K562 (cell line): ENCODE measurements around the gene BORCS8. TPM values are rescaled to one million over a fixed set of nuclear protein-coding genes. Genes with fewer than 3 reads are reported as not detected.

ENCODE experiments used
- ATAC-seq: fragments of 200-7000 bp; cut with Tn5 transposase; 3 replicates; pipeline ENCODE4 v1.9.1; 2020; ENCODE audit warnings: moderate library complexity
- BruUV-seq: library from RNA; stranded (reverse); fragments of 400-500 nt; replicated peaks from 2 replicates; lab custom pipeline; 2021; lab: Mats Ljungman, UMichigan
- CTCF ChIA-PET: fragments of 300-600 bp; formaldehyde crosslinking; extraction: SDS; loops from one replicate; lab custom pipeline; 2021; ENCODE audit warnings: low intra/inter-chr PET ratio; lab: Yijun Ruan, JAX
- POLR2A ChIA-PET: fragments of 300-600, 350-650 bp; sonication (Branson Sonifier 250); formaldehyde crosslinking; extraction: SDS; loops from one replicate; lab custom pipeline; 2021; ENCODE audit warnings: antibody characterized with exemption, inconsistent platforms; lab: Yijun Ruan, JAX
- DNase-seq, 4 experiments: peaks; one replicate each; pipeline versions ENCODE4 v3.0.0 to v3.0.0-alpha.2; 2011 to 2018; ENCODE audit warnings: low spot score in 3 of 4, mixed read lengths in 3 of 4; ENCODE audit errors: extremely low read depth in 1 of 4
- FAIRE-seq: peaks from 2 replicates; lab custom pipeline; 2011; peaks lifted over from hg19 to GRCh38; lab: Jason Lieb, UNC
- H2AFZ ChIP-seq: 2 replicates; pipeline ENCODE4 v1.6.0; 2011; ENCODE audit warnings: low read depth, low read length, control low read depth, inconsistent platforms
- H3K27ac ChIP-seq: fragments of 200-600 bp; 3 replicates; pipeline ENCODE4 v1.8.0; 2011; ENCODE audit warnings: low read depth, mild to moderate bottlenecking, control low read depth, inconsistent platforms, low read length, moderate library complexity, mixed read lengths; ENCODE audit errors: extremely low read depth
- H3K27me3 ChIP-seq, 2 experiments: fragments of 300-600 bp in 1 of 2; 2 replicates in 1 of 2; 3 replicates in 1 of 2; pipeline versions ENCODE4 v1.6.0 to v1.8.0; 2011; ENCODE audit warnings: inconsistent platforms in 2 of 2, low read length in 2 of 2, mild to moderate bottlenecking in 1 of 2, mixed read lengths in 1 of 2, moderate library complexity in 1 of 2; ENCODE audit not compliant: control insufficient read depth in 2 of 2, insufficient read depth in 2 of 2
- H3K36me3 ChIP-seq: fragments of 300-600 bp; 3 replicates; pipeline ENCODE4 v1.8.0; 2011; ENCODE audit warnings: mild to moderate bottlenecking, low read length, inconsistent platforms; ENCODE audit not compliant: control insufficient read depth, insufficient read depth
- H3K4me1 ChIP-seq, 2 experiments: fragments of 200-600 bp in 1 of 2; replicated peaks in 1 of 2; 2 replicates in 1 of 2; 3 replicates in 1 of 2; pipeline versions ENCODE4 v1.5.1 to v1.8.0; 2011; ENCODE audit warnings: inconsistent platforms in 2 of 2, low read length in 2 of 2, mild to moderate bottlenecking in 1 of 2, mixed read lengths in 1 of 2, moderate library complexity in 1 of 2; ENCODE audit not compliant: control insufficient read depth in 2 of 2, insufficient read depth in 2 of 2
- H3K4me2 ChIP-seq: 2 replicates; pipeline ENCODE4 v1.6.1; 2011; ENCODE audit warnings: low read length, control low read depth, inconsistent platforms, mixed read lengths; ENCODE audit not compliant: insufficient read depth
- H3K4me3 ChIP-seq: fragments of 200-600 bp; sonication (generic), shearing (Covaris generic); 2 replicates; pipeline ENCODE4 v1.5.1; 2016; ENCODE audit warnings: control low read depth, inconsistent platforms
- H3K79me2 ChIP-seq: fragments of 200-600 bp; 3 replicates; pipeline ENCODE4 v1.8.0; 2011; ENCODE audit warnings: low read length, inconsistent platforms; ENCODE audit not compliant: control insufficient read depth, insufficient read depth
- H3K9ac ChIP-seq, 2 experiments: 2 replicates each; pipeline versions ENCODE4 v1.6.0 to v1.6.1; 2011; ENCODE audit warnings: low read depth in 2 of 2, low read length in 2 of 2, control low read depth in 1 of 2, inconsistent platforms in 1 of 2, mild to moderate bottlenecking in 1 of 2, mixed read lengths in 1 of 2; ENCODE audit not compliant: insufficient read depth in 1 of 2
- H3K9me1 ChIP-seq: one replicate; pipeline ENCODE4 v1.6.0; 2011; ENCODE audit warnings: inconsistent platforms, mild to moderate bottlenecking, low read length, moderate library complexity; ENCODE audit not compliant: control insufficient read depth, insufficient read depth
- H3K9me3 ChIP-seq: replicated peaks from 2 replicates; pipeline ENCODE4 v1.5.1; 2011; ENCODE audit warnings: low read depth, low read length, inconsistent platforms; ENCODE audit not compliant: control insufficient read depth, insufficient read depth
- H4K20me1 ChIP-seq: replicated peaks from 2 replicates; pipeline ENCODE4 v1.6.1; 2011; ENCODE audit warnings: low read length, inconsistent platforms, mixed read lengths; ENCODE audit not compliant: control insufficient read depth, insufficient read depth
- BCL6 ChIP-seq: fragments of 250-450 bp; sonication (Bioruptor Pico); IDR thresholded peaks from 2 replicates; pipeline ENCODE4 v1.4.0; 2020
- CTCFL ChIP-seq: IDR thresholded peaks from 2 replicates; pipeline ENCODE4 v1.6.1; 2011; ENCODE audit warnings: borderline replicate concordance, low read depth, mild to moderate bottlenecking, moderate library complexity, low read length; ENCODE audit not compliant: insufficient read depth, poor library complexity, severe bottlenecking
- DEAF1 ChIP-seq: fragments of 450-650 bp; formaldehyde crosslinking; IDR thresholded peaks from 2 replicates; pipeline ENCODE4 v1.4.0; 2020; ENCODE audit warnings: mild to moderate bottlenecking, moderate library complexity
- RAD51 ChIP-seq: fragments of 450-650 bp; IDR thresholded peaks from 2 replicates; pipeline ENCODE4 v1.7.1; 2016; ENCODE audit warnings: low read depth, mild to moderate bottlenecking, borderline replicate concordance
- RCOR1 ChIP-seq, 2 experiments: IDR thresholded peaks; 2 replicates each; pipeline ENCODE4 v1.6.1; 2012; ENCODE audit warnings: low read depth in 2 of 2, low read length in 2 of 2, borderline replicate concordance in 1 of 2, improper control_type of control experiment in 1 of 2
- SAFB2 ChIP-seq: fragments of 200-400 bp; formaldehyde crosslinking; IDR thresholded peaks from 2 replicates; pipeline ENCODE4 v1.6.1; 2018; ENCODE audit warnings: borderline replicate concordance, low read length, low read depth, moderate library complexity; ENCODE audit not compliant: severe bottlenecking
- STAG1 ChIP-seq: sonication (generic); formaldehyde crosslinking; IDR thresholded peaks from 2 replicates; pipeline ENCODE4 v1.5.0; 2020; ENCODE audit warnings: missing genetic modification reagents, borderline replicate concordance
- ZNF407 ChIP-seq: fragments of 450-650 bp; IDR thresholded peaks from 2 replicates; pipeline ENCODE4 v1.6.1; 2016; ENCODE audit warnings: low read depth
- ZNF507 ChIP-seq: conservative IDR thresholded peaks from 2 replicates; pipeline ENCODE4 v1.6.1; 2017; ENCODE audit warnings: missing genetic modification characterization, missing compliant biosample characterization
- WGBS: fragments of 100-300 bp; shearing (Covaris generic); methylation state at CpG from one replicate; pipeline ENCODE4 v1.1.6; 2016; ENCODE audit warnings: low coverage, mixed read lengths; ENCODE audit not compliant: insufficient coverage; ENCODE audit errors: missing lambda C conversion rate; 5-methylcytosine and 5-hydroxymethylcytosine counted together
- in situ Hi-C: fragments of 300-500 bp; cut with MboI; formaldehyde crosslinking; loops from 4 replicates; pipeline ENCODE4 v1.15.0; 2018; ENCODE audit warnings: inconsistent platforms, mixed read lengths
- intact Hi-C: fragments of 100-400 bp; cut with micrococcal nuclease; formaldehyde crosslinking; loops from 2 replicates; pipeline ENCODE4 v1.14.2; 2022
- polyA plus RNA-seq, 8 experiments: library from polyadenylated mRNA; depleted of rRNA in 4 of 8; stranded (reverse) in 5 of 8; unstranded in 3 of 8; fragments of >200 nt; fragmentation: Nextera tagmentation in 2 of 8; fragmentation: Illumina TruSeq in 1 of 8; extraction: Ambion mirVana in 2 of 8; extraction: Trizol in 1 of 8; gene quantifications; 2 replicates each; pipeline versions ENCODE4 v1.2.1 to v1.2.3, GENCODE V29; 2011 to 2014; ENCODE audit warnings: inconsistent platforms in 1 of 8, missing spikeins in 1 of 8
- total RNA-seq, 7 experiments: library from RNA; depleted of rRNA in 6 of 7; stranded (reverse); fragments of >200 nt in 6 of 7; fragmentation: Illumina TruSeq in 2 of 7; extraction: Trizol in 2 of 7; gene quantifications; 2 replicates each; pipeline versions ENCODE4 v1.2.1 to v1.2.3, GENCODE V29; 2011 to 2021; ENCODE audit warnings: low replicate concordance in 1 of 7

Gene BORCS8
- total and polyA plus RNA-seq, 9 of the 15 experiments (the other 6 are each of a cell fraction or from before 2014, with no cell fraction given), result 4.6 to 33.6 (median 16.3) TPM

GRCh38 chr19:19132912-19133311 is 59.0 kb downstream of the BORCS8 start:
- intact Hi-C loops, result no loop called here
- Histone ChIP-seq H3K4me1 (peaks cover 15 to 37% of the 10 kb centered on the region in 2 experiments), H3K27ac (no peak overlapping the region), H3K36me3 (peaks cover 43% of the 10 kb centered on the region), H2AFZ (no peak overlapping the region), H3K79me2 (peaks cover 45% of the 10 kb centered on the region), H3K9me1 (no peaks in the 10 kb centered on the region), H3K4me3 (no peak overlapping the region), H3K27me3 (no peaks in the 10 kb centered on the region), H3K4me2 (no peak overlapping the region), H3K9me3 (no peaks in the 10 kb centered on the region), H4K20me1 (peaks cover 3% of the 10 kb centered on the region; the same call in 1 of the 2 replicates), H3K9ac (peak overlapping the region in 1 of 2 experiments; percentile 46; a peak in 2 of 4 replicates)
- in situ Hi-C loops, result no loop called here
- no TSS peak for BruUV-seq
- TF ChIP-seq ZNF407, result no peak
- no peak for TF ChIP-seq STAG1 (CRISPR knock-in tag)
- no peak for TF ChIP-seq RAD51
- TF ChIP-seq SAFB2, result no peak
- no peak for TF ChIP-seq BCL6 (CRISPR knock-in tag)
- TF ChIP-seq RCOR1 (IDR thresholded peaks at IDR 0.05; ENCODE audit: borderline replicate concordance in 1 of 2, low read depth in 2 of 2, low read length in 2 of 2), result no peak
- TF ChIP-seq CTCFL, result no peak
- TF ChIP-seq ZNF507, result no peak
- TF ChIP-seq DEAF1, result no peak
- no peak for ATAC-seq
- FAIRE-seq, result no peak
- ChIA-PET POLR2A (interaction anchor here (1.1 kb wide), 1 partner anchor 72 kb away, joined by 3 read pairs; no protein-coding TSS in a partner anchor), CTCF (no interaction called here)
- 100% methylated on average over 7 of the region's 12 CpGs for WGBS
- DNase-seq, result no peak
